HK-2 (cell line): Measurements from ENCODE around the gene AHRR.

Experiments
- DNase-seq: peaks from one replicate; pipeline ENCODE4 v3.0.0-alpha.2; 2018; ENCODE audit not compliant: unreplicated experiment

The AHRR gene

DNA sequence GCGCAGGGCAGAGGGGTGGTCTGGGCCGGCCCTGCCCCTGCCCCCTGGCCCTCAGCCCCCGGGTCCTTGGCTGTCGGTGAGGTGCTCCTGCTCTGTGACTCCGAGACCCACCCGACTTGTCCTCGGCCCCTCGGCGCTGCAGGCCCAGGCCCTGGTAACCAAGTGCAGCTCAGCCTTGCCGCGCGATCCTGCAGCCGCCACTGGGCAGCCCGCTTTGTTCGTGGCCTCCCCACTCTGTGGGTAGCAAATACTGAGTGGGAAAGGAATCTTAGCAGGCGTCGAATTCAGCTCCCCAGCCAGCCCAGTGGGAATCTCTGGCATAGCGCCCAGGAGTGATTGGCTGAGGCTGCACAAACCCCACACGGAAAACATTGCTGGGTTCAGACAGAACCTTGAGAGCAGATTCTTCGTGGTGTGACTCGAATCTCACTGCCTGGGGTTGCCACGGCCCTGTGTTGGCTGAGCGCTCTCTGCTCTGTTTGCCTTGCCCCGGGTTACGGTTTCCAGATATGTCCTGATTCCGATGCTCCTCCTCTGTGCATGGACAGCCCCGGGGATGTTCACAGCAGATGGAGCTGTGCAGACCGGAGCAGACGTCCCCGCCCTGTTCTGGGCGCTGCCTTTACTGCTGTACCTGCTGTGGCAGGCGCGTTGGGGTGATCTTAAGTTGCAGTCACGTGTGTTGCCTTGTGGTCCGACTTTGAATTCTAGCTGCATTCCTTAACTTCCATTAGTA is 108.1 kb downstream of the AHRR start:
- DNase-seq, result no peak

DNA sequence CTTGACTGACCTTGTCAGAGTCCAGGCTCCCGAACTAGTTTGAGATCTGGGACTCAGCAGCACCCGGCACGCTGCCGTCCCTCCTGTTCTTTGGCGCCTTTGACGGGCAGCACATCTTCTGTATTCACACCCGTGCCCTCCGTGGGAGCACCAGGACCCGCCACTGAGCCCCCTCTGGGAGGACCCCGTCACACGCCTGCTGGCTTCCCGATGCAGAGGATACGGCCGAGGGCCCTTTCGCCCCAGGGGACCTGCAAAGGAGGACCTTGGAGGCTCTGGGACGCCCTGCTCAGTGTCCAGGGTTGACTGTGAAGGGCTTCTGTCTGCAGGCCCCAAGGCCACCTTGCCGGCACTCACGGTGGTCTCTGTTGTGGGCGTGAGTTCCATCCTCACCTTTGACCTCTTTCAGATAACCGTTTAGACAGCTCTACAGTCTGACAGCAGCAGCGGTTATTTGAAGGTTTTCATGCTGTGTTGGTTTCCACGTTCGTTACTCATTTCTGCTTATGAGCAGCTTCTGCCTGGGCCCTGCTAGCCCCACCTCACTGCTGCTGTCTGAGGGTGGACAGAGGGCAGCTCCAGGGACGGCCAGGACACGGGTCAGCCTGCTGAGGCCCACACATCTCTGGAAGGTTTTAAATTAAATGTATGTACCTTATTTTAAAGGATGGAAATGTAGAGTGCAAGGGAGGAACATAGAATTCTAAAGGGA is 108.9 kb downstream of the AHRR start:
- no peak for DNase-seq

DNA sequence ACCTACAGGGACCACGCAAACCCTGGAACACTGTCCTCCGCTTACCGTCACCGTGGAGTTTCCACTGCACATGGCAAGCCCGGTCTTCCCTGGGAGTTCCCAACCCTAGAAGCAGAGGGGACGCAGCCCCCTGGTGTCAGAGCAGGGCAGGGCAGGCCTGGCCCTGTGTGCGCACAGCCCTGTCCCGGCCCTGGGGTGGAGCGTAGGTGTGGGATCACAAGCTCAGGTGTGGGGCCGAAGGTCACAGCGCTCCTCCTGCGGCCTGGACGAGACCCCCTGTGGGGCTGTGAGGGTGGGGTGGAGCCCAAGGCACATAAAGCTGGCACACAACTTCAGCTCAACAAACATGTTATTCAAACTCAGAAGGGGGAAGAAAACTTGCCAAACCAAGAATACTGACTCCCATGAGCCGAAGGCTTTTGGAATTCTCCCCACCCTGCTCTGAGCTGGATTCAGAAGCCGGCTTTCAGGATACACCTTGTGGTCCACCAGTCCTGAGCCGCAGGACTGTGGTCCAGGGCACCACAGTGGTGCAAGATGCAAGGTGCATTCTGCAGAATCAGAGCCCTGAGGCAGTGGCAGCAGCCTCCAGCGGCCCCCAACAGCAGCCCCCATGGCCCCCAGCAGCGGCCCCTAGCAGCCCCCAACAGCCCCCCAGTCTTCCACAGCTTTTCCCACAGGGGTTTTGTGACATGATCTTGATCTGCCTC is 109.6 kb downstream of the AHRR start:
- DNase-seq, result peak; percentile 45

DNA sequence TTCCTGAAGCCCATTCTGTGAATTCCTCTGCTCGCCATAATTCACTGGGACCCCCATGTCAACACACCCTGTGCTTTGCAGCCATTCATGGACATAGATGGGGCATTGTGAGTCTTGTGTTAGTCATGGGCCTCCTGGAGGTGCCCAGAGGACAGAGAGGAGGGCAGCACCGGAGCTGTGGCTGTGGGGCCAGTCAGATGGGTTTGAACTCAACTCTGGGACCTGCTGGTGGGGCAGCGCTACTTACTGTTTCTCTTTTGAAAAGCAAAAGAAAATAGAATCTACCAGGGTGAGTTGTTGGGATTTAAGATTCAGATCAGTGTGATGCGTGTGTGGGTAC is 110.2 kb downstream of the AHRR start:
- no peak for DNase-seq

DNA sequence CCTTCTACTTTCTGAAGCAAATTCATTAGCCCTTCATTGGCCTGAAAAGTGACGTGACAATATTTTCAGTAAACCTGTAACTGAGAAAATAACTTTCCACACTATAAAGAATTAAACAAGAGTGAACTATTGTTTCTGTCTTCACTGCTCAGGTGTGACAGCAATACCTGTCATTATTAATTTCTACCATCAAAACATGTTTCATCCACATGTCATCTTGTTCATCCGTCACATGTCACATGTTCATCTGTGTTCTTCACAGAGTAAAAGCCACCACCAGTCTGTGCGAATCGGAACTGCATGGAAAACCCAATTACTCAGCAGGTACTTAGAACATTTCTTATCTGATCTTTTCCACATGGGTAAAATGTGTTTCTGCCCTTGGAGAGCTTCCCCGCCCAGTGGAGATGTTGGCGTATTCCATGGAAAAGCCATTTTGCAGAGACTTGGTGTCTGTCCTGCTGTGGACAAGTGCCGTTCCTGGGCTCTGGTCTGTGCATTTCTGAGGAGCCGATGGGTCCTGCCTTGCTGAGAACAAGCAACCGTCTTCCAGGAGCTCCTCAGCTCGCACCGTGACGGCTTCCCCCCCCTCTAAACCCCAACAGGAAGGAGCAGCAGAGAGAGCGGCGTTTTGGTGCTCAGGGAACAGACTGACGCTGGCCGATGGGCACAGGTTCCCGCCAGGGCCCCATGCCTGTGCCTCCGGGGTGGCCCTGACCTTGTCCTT is 110.8 kb downstream of the AHRR start:
- DNase-seq, result no peak

DNA sequence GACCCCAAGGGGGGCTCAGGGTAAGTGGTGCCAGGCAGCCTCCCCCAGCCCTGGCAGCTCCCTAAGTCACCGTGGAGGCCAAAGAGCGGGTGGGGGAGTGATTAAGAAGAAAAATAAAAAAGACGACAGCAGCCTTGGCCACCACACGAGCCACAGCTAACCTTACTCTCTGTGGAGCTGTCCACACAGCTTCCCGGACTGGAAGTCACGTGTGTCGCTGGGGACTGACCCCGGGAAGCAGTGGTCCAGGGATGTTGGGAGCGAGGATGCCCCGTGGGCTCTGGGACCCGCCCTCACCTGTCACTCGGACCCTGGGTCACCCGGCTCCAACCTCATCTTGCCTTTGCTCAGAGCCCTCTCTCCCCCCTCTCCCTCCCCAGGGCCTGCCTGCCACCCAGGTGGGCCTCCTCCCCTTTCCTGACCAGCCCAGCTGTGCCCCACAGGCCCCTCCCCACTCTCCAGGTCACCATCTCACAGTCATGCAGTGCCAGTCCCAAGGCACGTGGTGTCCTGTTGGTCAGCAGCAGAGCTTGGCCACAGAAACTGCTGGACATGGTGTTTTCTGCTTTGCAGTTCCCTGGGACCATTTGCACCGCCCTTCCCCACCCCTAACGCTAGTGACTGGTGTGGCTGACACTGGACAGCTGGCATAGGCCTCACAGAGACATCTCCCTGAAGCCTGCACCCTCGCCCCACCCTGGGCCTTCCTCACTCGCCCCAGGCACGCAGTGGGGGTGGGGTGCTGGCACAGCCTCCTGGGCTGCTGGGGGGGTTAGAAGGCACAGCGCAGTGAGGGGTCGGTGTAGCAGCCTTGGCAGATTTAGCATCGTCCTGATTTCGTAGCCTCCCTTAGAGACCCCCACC is 111.6 kb downstream of the AHRR start:
- DNase-seq, result no peak

DNA sequence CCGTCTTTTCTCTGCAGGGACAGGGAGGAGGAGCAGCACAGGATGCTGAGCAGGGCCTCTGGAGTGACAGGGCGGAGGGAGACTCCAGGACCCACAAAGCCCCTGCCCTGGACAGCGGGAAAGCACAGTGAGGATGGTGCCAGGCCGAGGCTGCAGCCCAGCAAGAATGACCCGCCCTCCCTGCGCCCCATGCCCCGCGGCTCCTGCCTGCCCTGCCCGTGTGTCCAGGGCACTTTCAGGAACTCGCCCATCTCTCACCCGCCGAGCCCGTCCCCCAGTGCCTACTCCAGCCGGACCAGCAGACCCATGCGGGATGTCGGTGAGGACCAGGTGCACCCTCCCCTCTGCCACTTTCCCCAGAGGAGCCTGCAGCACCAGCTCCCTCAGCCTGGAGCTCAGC is 112.3 kb downstream of the AHRR start:
- DNase-seq, result no peak

DNA sequence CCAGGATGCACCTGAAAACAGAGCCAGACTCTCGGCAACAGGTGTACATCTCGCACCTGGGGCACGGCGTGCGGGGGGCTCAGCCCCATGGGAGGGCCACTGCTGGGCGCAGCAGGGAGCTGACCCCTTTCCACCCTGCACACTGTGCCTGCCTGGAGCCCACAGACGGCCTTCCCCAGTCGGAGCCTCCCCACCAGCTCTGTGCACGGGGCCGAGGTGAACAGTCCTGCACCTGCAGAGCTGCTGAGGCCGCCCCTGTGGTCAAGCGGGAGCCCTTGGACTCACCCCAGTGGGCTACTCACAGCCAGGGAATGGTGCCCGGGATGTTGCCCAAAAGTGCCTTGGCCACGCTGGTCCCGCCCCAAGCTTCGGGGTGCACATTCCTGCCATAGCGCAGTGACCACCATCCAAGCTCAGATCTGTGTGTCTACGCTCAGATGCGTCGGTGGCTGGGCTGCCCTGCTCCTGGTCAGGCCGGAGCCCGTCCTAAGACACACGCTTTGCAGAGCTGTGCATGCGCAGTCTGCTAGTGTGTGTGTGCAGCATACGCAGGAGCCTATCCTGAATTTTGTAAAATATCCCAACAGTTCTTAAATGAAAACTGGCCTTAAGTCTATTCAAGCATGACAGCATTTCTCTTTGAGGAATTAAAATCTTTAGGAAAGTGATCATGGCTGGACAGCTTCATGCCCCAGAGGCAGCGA is 113.1 kb downstream of the AHRR start:
- no peak for DNase-seq

DNA sequence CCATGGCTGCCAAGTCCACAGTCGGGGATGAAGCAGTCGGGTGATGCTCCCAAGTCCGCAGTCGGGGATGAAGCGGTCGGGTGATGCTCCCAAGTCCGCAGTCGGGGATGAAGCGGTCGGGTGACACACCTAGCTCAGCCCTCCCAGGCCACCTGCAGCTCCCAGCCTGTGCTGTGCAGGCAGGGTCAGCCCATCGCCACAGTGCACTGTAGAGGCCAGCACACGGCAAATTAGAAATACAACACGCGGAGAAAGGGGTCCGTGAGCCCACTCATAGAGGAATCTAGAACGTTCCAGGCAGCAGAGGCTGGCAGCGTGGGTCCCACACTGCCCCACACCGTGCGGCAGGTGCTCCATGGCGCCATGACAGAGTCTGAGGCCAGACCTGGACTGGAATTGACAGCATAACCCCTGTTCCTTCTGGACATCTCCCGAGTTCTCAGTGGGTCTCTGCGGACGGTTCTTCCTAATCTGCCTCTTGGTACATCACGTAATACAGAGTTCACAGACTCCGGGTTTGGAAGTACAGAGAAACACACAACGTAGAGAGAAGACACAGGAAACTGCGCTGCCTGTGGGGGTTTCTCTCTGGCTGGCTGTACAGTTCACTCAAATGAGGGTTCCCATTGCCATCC is 113.8 kb downstream of the AHRR start:
- DNase-seq, result no peak

DNA sequence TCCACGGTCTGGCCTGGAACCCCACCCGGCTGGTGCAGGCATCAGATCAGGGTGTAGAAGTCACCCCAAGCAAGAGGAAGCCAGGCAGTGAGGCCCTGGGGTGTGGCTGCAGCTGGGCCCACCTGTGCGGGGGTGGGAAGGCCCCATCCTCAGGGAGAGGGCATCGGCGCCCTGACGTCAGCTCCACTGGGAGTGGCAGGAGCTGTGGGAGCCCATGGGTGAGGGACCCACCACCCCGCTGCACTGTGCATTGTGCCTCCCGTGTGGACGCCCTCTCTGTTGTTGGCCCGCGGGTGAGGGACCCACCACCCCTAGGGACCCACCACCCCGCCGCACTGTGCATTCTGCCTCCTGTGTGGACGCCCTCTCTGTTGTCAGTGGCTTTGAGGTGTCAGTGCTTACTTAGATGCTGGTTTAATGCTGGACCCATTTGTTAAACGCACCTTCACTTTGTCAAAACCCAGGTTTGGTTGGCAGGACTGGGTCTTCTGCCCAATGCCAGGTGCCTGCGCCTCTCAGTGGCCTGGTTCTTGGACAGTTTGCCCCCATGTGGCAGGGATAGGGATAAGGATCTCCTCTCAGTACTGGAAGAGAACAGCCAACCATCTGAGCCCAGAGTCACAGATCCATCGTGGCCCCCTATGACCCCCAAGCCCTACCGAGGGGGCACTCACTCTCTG is 114.6 kb downstream of the AHRR start:
- no peak for DNase-seq

DNA sequence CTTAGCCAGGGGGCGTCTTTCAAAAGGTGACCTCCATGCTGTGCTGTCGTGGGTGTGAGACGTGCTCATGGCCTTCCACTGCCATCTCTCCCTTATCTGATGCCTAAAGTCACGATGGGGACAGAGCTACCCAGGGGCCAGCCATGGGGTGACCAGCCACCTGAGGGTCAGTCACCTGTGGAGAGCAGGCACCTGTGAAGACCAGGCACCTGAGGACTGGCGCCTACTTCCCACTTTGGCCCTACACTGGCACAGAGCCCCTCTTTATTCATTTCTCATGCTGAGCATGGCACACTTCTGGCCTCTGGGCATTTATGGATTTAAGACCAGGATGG is 115.1 kb downstream of the AHRR start:
- DNase-seq, result no peak

DNA sequence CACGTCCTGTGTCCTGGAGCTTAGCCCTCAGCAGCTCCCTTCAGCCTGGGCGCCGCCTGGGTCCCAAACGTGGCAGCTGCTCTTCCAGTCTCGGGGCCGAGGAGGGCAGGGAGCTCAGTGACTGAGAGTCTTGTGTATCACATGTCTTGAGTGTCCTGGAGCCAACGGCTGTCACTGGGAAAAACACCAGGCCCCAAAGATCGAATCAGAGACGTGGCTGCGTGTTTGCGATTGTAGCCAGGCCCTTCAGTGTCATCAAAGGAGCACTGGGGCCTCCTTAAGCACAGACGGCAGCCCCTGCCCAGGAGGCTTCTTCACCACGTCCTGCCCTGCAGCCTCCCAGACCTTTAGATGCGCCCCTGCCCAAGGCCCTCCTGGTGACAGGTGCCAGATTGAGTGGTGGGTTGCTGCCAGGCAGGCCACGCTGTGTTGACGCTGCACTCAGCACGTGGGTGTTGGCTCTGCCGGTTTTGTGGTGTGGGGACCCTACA is 115.8 kb downstream of the AHRR start:
- no peak for DNase-seq

DNA sequence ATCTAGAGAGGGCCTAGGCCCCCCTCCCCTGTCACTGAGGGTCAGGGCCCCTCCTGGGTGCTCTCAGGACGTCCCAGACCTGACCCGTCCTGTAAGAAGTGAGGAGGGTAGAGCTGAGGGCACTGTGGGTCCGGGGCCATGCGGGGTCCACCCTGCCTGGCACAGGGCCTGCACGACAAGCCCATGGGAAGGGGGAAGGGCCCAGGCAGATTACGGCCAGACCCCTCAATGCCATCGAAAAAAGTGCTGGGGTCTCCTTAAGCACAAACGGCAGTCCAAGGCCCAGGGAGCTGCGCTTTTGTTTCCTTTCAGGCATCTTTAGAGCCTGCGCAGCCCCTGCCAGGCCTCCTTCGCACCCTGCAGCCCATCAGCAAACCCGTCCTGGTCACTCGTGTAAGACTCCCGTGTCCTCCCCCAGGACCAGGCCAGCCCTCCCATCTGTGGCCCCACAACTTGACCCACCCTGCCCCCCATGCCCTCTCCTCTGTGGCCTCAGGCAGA is 117.0 kb downstream of the AHRR start:
- DNase-seq, result no peak

DNA sequence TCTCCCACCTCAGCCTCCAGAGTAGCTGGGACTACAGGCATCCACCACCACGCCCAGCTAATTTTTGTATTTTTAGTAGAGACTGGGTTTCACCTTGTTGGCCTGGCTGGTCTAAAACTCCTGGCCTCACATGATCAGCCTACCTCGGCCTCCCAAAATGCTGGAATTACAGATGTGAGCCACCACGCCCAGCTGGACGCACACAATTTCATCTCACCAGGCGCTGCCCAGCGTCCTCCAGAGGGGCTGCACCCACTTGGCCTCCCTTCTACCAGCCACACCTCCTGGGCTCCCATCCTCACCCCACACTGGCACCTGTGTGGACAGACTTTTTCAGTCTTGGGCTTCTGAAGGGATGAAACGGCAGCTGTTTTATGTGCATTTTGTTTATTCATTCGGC is 117.7 kb downstream of the AHRR start:
- DNase-seq, result no peak

DNA sequence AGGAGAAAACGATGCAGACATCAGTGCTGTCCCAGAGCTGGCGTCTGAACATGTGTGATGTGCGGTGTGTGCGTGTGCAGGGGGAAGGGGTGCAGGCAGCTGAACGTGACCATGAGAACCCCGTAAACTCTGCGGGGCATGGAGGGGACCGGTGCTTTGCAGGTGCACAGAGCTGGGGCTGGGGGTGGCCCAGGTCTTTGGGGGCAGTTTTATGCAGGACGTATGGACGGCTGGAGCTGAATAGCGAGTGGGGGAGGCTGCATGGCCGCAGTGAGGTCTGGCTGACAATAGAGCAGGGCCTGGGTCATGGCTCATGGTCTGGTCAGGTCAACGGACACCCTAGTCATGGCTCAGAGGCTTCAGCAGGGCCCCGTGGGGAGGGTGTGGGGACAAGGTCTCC is 118.1 kb downstream of the AHRR start:
- no peak for DNase-seq

DNA sequence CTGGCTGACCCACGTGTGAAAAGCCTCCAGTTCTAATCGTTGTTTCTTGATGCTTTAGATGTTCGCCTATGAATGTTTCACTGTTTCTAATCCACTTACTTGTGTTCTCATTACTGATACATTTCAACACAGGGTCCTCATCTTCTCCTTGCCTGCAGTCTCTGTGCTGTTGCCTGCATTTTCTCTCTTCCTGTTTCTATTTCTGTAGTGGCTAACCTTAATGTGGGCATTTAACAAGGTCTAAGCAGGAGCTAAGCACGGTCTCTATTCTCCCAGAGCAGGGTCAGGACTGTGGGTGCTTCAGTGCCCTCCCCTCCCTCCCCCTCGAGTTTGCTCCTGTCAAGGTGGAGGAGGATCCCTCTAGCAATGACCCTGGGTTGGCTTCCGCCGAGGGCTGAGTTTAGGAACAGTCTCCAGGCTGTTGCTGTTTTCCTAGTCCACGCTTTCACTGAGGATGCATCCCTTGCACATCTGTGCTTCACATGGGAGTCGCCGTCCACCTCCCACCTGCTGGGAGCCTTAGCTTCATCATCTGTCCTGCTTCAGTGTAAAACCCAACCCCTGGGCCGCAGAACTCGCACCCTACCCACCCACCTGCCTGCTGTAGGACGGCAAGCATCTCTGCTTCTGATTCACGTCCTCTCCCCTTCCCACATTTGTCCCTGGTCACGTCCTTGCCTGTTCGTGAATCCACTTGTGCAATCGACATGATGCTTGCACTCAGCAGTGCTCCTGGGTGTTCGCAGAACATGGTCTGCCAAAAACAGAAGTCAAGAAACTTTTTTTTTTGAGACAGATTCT is 119.1 kb downstream of the AHRR start:
- no peak for DNase-seq

DNA sequence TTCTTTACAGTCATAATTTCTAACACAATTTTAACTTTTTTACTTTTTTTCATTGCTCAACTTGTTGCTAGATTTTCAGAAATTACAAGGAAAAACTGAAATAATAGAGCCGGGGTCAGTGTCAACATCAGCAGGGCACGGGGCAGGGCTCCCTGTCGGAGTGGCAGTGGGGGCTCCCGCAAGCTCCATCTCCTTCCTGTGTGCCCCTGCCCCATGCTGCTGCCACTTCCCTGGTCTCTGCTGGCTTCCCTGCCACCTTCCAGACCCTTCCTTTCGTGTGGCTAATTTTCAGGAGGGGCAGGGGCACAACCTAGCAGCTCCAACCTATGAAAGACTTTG is 120.5 kb downstream of the AHRR start:
- DNase-seq, result no peak

DNA sequence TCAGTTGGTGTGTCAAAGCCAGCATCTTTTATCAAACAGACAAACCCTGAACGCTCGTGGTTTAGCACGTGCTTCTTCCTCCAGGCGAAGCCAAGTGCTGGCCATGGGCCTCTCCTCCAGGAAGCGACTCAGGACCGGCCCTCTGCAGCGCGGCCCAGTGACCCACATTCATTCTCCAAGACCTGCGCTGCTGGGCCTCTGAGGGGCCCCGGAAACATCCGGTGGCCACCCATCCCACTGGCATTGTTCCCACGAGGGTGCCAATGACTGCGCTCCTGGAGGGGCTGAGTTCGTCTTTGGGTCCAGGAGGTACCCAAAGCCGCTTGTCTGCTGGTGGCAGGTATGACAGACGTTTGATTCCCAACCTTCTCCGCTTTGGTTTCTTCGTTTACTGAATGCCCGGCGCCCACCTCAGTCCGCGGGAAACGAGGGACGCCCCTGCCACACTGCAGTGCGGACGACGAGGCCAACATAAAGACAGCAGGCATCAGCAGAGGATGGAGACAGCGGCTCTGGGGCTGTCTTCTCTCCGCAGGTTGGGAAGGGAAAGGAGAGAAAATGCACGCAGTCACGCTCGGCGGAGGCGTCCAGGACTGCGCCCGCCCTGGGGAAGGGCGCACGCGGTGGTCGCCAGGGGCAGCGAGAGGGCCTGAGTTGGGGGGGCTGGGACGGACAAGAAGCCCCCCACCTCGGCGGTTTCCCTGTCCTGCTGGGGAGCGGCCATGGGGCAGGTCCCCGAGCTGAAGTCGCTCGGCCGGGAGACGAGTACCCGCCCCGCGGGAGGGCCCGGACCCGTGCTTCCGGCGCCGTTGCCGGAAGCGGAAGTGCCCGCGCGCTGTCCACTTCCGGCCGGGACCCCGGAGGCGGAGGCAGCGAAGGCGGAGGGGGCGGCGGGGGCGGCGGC is 121.1 kb downstream of the AHRR start, which contains the start of gene EXOC3:
EXOC3 (plus strand) TSS at position 842 of the 904 bp plus-strand sequence. CDS start 3,030 bp downstream, outside the sequence.
- DNase-seq, result peak; percentile 72
